GM18526 (cell line): ENCODE results near the gene MAP7D1.

Source experiments
- POLR2A ChIP-seq: IDR thresholded peaks from 3 replicates; pipeline ENCODE4 v1.6.1; 2011; ENCODE audit not compliant: insufficient read length; ENCODE audit errors: extremely low read depth

Gene MAP7D1

GRCh38 chr1:36157115-36157903, 1.3 kb downstream of the MAP7D1 start:
- TF ChIP-seq POLR2A, result no peak

- no peak for TF ChIP-seq POLR2A
These were observed 2.2 kb downstream of the MAP7D1 start for GRCh38 chr1:36157973-36158826.

- TF ChIP-seq POLR2A, result no peak
These were observed 3.8 kb downstream of the MAP7D1 start for GRCh38 chr1:36159614-36160387.

GRCh38 chr1:36160388-36160948, 4.5 kb downstream of the MAP7D1 start:
- no peak for TF ChIP-seq POLR2A

- TF ChIP-seq POLR2A, result peak; percentile 60
These were observed 5.1 kb downstream of the MAP7D1 start for GRCh38 chr1:36160949-36161485.

GRCh38 chr1:36161641-36162531, 5.9 kb downstream of the MAP7D1 start:
- TF ChIP-seq POLR2A, result no peak

GRCh38 chr1:36162680-36163239, 6.8 kb downstream of the MAP7D1 start:
- no peak for TF ChIP-seq POLR2A

- no peak for TF ChIP-seq POLR2A
These were observed 7.5 kb downstream of the MAP7D1 start for GRCh38 chr1:36163426-36163825.

GRCh38 chr1:36164361-36164760, 8.4 kb downstream of the MAP7D1 start:
- TF ChIP-seq POLR2A, result no peak

GRCh38 chr1:36165145-36165544, 9.2 kb downstream of the MAP7D1 start:
- no peak for TF ChIP-seq POLR2A

GRCh38 chr1:36166136-36166535, 10.2 kb downstream of the MAP7D1 start:
- no peak for TF ChIP-seq POLR2A

GRCh38 chr1:36166938-36167905, 11.3 kb downstream of the MAP7D1 start:
- no peak for TF ChIP-seq POLR2A
